NB4 (cell line): ENCODE measurements around the gene REL.

Experiments used
- MYC ChIP-seq: IDR thresholded peaks from 2 replicates; pipeline ENCODE4 v1.6.1; 2011; ENCODE audit warnings: low read depth, low read length
- POLR2A ChIP-seq: IDR thresholded peaks from 2 replicates; pipeline ENCODE4 v1.6.1; 2011; ENCODE audit warnings: mild to moderate bottlenecking; ENCODE audit not compliant: insufficient read length; ENCODE audit errors: extremely low read depth
- TF ChIP-seq, protein P1 (sequence below): IDR thresholded peaks from one replicate; pipeline ENCODE4 v1.5.1; 2012; ENCODE audit warnings: low read depth, low read length
- TF ChIP-seq, protein P2 (sequence below): IDR thresholded peaks from 2 replicates; pipeline ENCODE4 v1.6.1; 2011; ENCODE audit warnings: low read depth, low read length

DNA sequence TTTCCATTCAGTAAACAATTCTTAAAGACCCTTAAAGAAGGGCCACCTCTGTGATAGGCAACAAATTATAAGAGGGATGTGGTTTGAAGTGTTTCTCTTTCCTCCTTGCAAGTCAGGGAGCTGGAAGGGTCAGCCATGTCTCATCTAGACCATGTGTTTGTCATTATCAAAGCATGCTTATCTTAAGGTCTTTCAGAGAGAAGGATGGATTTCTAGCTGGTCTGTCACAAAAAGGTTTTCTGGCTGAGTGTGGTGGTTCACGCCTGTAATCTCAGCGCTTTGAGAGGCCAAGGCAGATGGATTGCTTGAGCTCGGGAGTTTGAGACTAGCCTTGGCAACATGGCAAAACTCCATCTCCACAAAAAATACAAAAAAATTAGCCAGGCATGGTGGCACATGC, 77.0 kb downstream of the REL start:
- TF ChIP-seq, protein P1, sequence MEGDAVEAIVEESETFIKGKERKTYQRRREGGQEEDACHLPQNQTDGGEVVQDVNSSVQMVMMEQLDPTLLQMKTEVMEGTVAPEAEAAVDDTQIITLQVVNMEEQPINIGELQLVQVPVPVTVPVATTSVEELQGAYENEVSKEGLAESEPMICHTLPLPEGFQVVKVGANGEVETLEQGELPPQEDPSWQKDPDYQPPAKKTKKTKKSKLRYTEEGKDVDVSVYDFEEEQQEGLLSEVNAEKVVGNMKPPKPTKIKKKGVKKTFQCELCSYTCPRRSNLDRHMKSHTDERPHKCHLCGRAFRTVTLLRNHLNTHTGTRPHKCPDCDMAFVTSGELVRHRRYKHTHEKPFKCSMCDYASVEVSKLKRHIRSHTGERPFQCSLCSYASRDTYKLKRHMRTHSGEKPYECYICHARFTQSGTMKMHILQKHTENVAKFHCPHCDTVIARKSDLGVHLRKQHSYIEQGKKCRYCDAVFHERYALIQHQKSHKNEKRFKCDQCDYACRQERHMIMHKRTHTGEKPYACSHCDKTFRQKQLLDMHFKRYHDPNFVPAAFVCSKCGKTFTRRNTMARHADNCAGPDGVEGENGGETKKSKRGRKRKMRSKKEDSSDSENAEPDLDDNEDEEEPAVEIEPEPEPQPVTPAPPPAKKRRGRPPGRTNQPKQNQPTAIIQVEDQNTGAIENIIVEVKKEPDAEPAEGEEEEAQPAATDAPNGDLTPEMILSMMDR, result no peak
- TF ChIP-seq POLR2A, result no peak
- TF ChIP-seq MYC, result no peak
- TF ChIP-seq, protein P2, sequence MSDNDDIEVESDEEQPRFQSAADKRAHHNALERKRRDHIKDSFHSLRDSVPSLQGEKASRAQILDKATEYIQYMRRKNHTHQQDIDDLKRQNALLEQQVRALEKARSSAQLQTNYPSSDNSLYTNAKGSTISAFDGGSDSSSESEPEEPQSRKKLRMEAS, result no peak
